ENCODE results near the gene ZNF236. TPM values are rescaled to one million over a fixed set of nuclear protein-coding genes. Genes with fewer than 3 reads are reported as not detected.

ZNF236 gene
- total RNA-seq, 1 donor from 2014 or later, result 11.5 TPM

DNA sequence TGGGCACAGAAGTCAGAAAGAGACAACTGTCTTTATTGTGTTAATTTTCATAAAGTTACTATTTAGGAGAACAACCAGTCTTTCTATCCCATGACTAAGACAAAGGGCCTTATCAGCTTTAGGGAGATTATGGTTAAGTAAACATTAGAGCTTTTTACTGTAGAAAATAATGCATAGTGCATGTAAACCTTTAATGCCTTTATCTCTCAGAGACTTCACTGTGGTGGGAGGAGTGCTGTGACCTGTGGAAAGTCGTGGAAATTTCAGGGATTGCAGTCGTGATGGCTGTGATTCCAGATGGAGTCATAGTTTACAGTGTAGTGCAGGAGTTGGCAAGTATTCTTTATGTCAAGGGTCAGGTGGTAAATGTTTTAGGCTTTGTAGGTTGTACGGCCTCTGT lies 15.8 kb downstream of the ZNF236 start:
- Histone ChIP-seq H3K4me2 (no peak overlapping the region), H3K9me3 (ENCODE audit: low read depth) (no peaks in the 10 kb centered on the region), H3K9ac (no peak overlapping the region), H3K27me3 (no peaks in the 10 kb centered on the region), H3K27ac (no peak overlapping the region), H2AFZ (replicated peaks) (no peak overlapping the region), H3K79me2 (ENCODE audit: low read depth) (peaks cover 62% of the 10 kb centered on the region), H3K36me3 (no peaks in the 10 kb centered on the region), H3K4me1 (no peaks in the 10 kb centered on the region), H4K20me1 (ENCODE audit: low read depth) (no peaks in the 10 kb centered on the region), H3F3A (ENCODE audit: low read depth) (no peaks in the 10 kb centered on the region), H3K4me3 (no peak overlapping the region)
- DNase-seq (ENCODE audit: low spot score), result no peak
- peaks cover 2% of the 10 kb centered on the region for H3K36me3 Mint-ChIP-seq
- TF ChIP-seq EZH2 (IDR thresholded peaks at IDR 0.05), result no peak
- TF ChIP-seq EZH2phosphoT487 (IDR thresholded peaks at IDR 0.05), result no peak
- TF ChIP-seq, protein P1, sequence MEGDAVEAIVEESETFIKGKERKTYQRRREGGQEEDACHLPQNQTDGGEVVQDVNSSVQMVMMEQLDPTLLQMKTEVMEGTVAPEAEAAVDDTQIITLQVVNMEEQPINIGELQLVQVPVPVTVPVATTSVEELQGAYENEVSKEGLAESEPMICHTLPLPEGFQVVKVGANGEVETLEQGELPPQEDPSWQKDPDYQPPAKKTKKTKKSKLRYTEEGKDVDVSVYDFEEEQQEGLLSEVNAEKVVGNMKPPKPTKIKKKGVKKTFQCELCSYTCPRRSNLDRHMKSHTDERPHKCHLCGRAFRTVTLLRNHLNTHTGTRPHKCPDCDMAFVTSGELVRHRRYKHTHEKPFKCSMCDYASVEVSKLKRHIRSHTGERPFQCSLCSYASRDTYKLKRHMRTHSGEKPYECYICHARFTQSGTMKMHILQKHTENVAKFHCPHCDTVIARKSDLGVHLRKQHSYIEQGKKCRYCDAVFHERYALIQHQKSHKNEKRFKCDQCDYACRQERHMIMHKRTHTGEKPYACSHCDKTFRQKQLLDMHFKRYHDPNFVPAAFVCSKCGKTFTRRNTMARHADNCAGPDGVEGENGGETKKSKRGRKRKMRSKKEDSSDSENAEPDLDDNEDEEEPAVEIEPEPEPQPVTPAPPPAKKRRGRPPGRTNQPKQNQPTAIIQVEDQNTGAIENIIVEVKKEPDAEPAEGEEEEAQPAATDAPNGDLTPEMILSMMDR (IDR thresholded peaks at IDR 0.05), result no peak
- H3K27me3 Mint-ChIP-seq (ENCODE audit: insufficient read depth, low read depth), result peaks cover 2% of the 10 kb centered on the region
- peaks cover 7% of the 10 kb centered on the region for H3K4me1 Mint-ChIP-seq
- no peak overlapping the region for H3K4me3 Mint-ChIP-seq
- no peak overlapping the region for H3K27ac Mint-ChIP-seq
- H3K9me3 Mint-ChIP-seq, result peaks cover 1% of the 10 kb centered on the region

DNA sequence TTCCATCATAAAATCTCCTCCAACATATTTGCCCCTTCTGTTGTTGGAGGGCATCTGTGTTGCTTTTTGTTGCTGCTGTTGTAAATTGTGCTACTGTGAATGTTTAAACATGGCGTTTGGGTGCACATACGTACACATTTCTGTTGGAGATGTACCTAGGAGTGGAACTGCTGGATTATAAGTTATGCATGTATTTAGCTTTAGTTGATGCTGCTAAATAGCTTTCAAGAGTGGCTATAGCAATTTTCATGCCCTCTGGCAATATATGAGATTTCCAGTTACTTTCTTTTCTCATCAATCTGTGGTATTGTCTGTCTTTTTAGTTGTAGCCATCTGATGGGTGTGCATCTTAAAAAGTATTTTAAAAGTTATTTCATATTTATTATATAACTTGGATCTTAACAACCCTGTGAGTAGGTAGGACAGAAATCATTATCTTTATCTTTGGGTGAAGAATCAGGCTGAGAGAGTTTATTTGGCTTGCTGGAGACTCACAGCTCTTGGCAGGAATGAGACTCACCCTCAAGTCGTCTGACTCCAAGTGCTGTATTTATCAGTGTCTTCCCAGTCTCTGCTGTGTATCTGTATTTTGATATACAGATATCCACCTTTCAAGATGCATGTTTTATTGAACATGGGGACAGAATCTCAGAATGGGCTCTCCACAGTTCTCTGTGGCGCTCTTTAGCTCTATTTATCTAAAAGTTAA lies 16.9 kb downstream of the ZNF236 start:
- Mint-ChIP-seq H3K4me3 (no peak overlapping the region), H3K4me1 (peaks cover 8% of the 10 kb centered on the region), H3K36me3 (no peaks in the 10 kb centered on the region), H3K27ac (no peak overlapping the region), H3K9me3 (no peaks in the 10 kb centered on the region), H3K27me3 (ENCODE audit: insufficient read depth, low read depth) (peaks cover 2% of the 10 kb centered on the region)
- no peak for DNase-seq (ENCODE audit: low spot score)
- no peak overlapping the region for H3K4me3 ChIP-seq
- TF ChIP-seq EZH2 (IDR thresholded peaks at IDR 0.05), result no peak
- TF ChIP-seq, protein P1 (IDR thresholded peaks at IDR 0.05), result no peak
- H3K9me3 ChIP-seq (ENCODE audit: low read depth), result no peaks in the 10 kb centered on the region
- H3K4me1 ChIP-seq, result no peaks in the 10 kb centered on the region
- H3K27ac ChIP-seq, result no peak overlapping the region
- H2AFZ ChIP-seq (replicated peaks), result no peak overlapping the region
- H3K36me3 ChIP-seq, result no peaks in the 10 kb centered on the region
- H3F3A ChIP-seq (ENCODE audit: low read depth), result no peaks in the 10 kb centered on the region
- H3K4me2 ChIP-seq, result no peak overlapping the region
- peaks cover 58% of the 10 kb centered on the region for H3K79me2 ChIP-seq (ENCODE audit: low read depth)
- no peak overlapping the region for H3K9ac ChIP-seq
- no peaks in the 10 kb centered on the region for H3K27me3 ChIP-seq
- H4K20me1 ChIP-seq (ENCODE audit: low read depth), result no peaks in the 10 kb centered on the region

DNA sequence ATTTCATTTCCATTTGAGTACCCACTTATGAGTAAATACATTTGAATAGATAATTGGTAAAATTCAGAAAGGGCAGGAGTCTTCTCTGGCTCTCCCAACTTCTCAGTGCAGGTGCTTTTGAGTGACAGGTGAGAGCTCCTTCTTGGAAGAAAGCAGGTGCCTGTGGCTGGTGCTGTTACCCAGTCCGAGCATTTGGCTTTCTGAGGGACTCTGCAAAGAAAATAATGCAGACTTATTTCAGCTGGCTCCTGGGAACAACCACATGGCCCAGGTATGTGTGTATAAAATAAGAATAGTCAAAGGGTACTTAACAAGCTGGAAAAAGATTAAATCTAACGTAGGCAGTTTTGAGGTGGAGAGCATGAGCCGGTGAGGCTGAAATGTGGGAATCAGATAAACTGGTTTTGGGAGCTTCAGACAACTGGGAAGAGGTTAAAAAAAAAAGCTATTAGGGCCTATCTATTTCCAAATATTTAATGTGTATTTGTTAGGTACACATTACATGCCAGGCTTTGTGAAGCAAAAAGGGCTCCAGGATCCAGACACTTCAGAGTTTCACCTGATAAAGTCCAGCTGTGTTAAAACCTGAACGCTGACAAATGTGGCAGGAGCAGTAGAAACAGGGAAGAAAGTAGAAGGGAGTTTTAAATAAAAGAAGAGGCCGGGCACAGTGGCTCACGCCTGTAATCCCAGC lies 20.6 kb downstream of the ZNF236 start:
- peaks cover 4% of the 10 kb centered on the region for H3K4me1 Mint-ChIP-seq
- Histone ChIP-seq H3K9me3 (ENCODE audit: low read depth) (no peaks in the 10 kb centered on the region), H3K27ac (no peak overlapping the region), H3K4me1 (no peaks in the 10 kb centered on the region), H3K4me2 (no peak overlapping the region), H2AFZ (replicated peaks) (no peak overlapping the region), H3K9ac (no peak overlapping the region), H3K4me3 (no peak overlapping the region), H4K20me1 (ENCODE audit: low read depth) (no peaks in the 10 kb centered on the region), H3K27me3 (no peaks in the 10 kb centered on the region), H3K36me3 (no peaks in the 10 kb centered on the region), H3K79me2 (ENCODE audit: low read depth) (peaks cover 50% of the 10 kb centered on the region), H3F3A (ENCODE audit: low read depth) (no peaks in the 10 kb centered on the region)
- H3K27me3 Mint-ChIP-seq (ENCODE audit: insufficient read depth, low read depth), result peaks cover 2% of the 10 kb centered on the region
- no peaks in the 10 kb centered on the region for H3K9me3 Mint-ChIP-seq
- no peak for DNase-seq (ENCODE audit: low spot score)
- H3K36me3 Mint-ChIP-seq, result no peaks in the 10 kb centered on the region
- TF ChIP-seq EZH2phosphoT487 (IDR thresholded peaks at IDR 0.05), result no peak
- no peak overlapping the region for H3K4me3 Mint-ChIP-seq
- no peak overlapping the region for H3K27ac Mint-ChIP-seq

DNA sequence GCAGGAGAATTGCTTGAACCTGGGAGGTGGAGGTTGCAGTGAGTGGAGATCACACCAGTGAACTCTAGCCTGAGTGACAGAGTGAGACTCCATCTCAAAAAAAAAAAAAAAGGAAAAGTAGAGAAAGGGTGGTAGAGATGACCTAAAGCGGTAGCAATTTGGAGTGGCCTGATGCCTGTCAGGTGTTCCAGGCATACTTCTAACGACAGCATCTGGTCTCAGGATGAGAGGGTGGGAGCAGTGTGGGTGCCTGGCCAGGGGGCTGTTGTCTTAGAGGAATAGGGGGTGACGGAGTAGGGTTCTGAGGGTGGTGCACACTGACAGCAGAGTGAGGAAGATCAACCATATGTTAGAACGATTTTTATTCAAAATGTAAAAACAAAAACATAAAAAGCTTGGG lies 21.8 kb downstream of the ZNF236 start:
- H4K20me1 ChIP-seq (ENCODE audit: low read depth), result no peaks in the 10 kb centered on the region
- no peak overlapping the region for H3K4me2 ChIP-seq
- no peak overlapping the region for H3K9ac ChIP-seq
- H3K9me3 ChIP-seq (ENCODE audit: low read depth), result no peaks in the 10 kb centered on the region
- H3K27ac ChIP-seq, result no peak overlapping the region
- H2AFZ ChIP-seq (replicated peaks), result no peak overlapping the region
- H3K9me3 Mint-ChIP-seq, result no peaks in the 10 kb centered on the region
- H3K36me3 ChIP-seq, result no peaks in the 10 kb centered on the region
- H3K4me1 Mint-ChIP-seq, result peaks cover 4% of the 10 kb centered on the region
- peak overlapping the region; percentile 82 for H3K27ac Mint-ChIP-seq
- TF ChIP-seq EZH2 (IDR thresholded peaks at IDR 0.05) (no peak), EZH2phosphoT487 (IDR thresholded peaks at IDR 0.05) (no peak)
- TF ChIP-seq, protein P1 (IDR thresholded peaks at IDR 0.05), result no peak
- no peak overlapping the region for H3K4me3 ChIP-seq
- H3K4me1 ChIP-seq, result no peaks in the 10 kb centered on the region
- H3K27me3 ChIP-seq, result no peaks in the 10 kb centered on the region
- no peak for DNase-seq (ENCODE audit: low spot score)
- H3F3A ChIP-seq (ENCODE audit: low read depth), result no peaks in the 10 kb centered on the region
- peaks cover 2% of the 10 kb centered on the region for H3K27me3 Mint-ChIP-seq (ENCODE audit: insufficient read depth, low read depth)
- H3K79me2 ChIP-seq (ENCODE audit: low read depth), result peaks cover 49% of the 10 kb centered on the region
- H3K36me3 Mint-ChIP-seq, result no peaks in the 10 kb centered on the region
- H3K4me3 Mint-ChIP-seq, result no peak overlapping the region

Data from neural progenitor cell (in vitro differentiated cells).